H9 (cell line): ENCODE results near the gene TMCC1. TPM values are rescaled to one million over a fixed set of nuclear protein-coding genes. Genes with fewer than 3 reads are reported as not detected.

Experiments used
- DNase-seq: peaks from one replicate; pipeline ENCODE4 v3.0.0-alpha.2; 2017
- H2AFZ ChIP-seq: one replicate; pipeline ENCODE4 v1.6.1; 2013; ENCODE audit warnings: mild to moderate bottlenecking, low read length, control low read depth, moderate library complexity
- H2AK5ac ChIP-seq: 2 replicates; pipeline ENCODE4 v1.6.1; 2013; ENCODE audit warnings: low read length, control low read depth, mixed read lengths; ENCODE audit not compliant: insufficient read length
- H2BK120ac ChIP-seq: one replicate; pipeline ENCODE4 v1.6.1; 2013; ENCODE audit warnings: low read depth, mild to moderate bottlenecking, low read length, control low read depth, inconsistent platforms; ENCODE audit not compliant: poor library complexity, severe bottlenecking
- H2BK12ac ChIP-seq: 2 replicates; pipeline ENCODE4 v1.6.1; 2013; ENCODE audit warnings: low read length, control low read depth, mixed read lengths, low read depth; ENCODE audit not compliant: insufficient read length
- H2BK15ac ChIP-seq: 2 replicates; pipeline ENCODE4 v1.6.1; 2013; ENCODE audit warnings: low read depth, low read length, control low read depth
- H2BK20ac ChIP-seq: one replicate; pipeline ENCODE4 v1.6.1; 2013; ENCODE audit warnings: low read depth, mild to moderate bottlenecking, low read length, control low read depth, inconsistent platforms; ENCODE audit not compliant: poor library complexity, severe bottlenecking
- H2BK5ac ChIP-seq: 2 replicates; pipeline ENCODE4 v1.6.1; 2013; ENCODE audit warnings: low read length, control low read depth, mixed read lengths; ENCODE audit not compliant: insufficient read length
- H3K14ac ChIP-seq: 2 replicates; pipeline ENCODE4 v1.6.1; 2013; ENCODE audit warnings: low read length, control low read depth; ENCODE audit not compliant: insufficient read depth
- H3K18ac ChIP-seq: 2 replicates; pipeline ENCODE4 v1.6.1; 2013; ENCODE audit warnings: low read depth, mild to moderate bottlenecking, mixed read lengths, low read length, control low read depth; ENCODE audit not compliant: insufficient read length
- H3K23ac ChIP-seq: 2 replicates; pipeline ENCODE4 v1.6.1; 2013; ENCODE audit warnings: low read length, control low read depth, mixed read lengths, low read depth; ENCODE audit not compliant: insufficient read length
- H3K23me2 ChIP-seq: 2 replicates; pipeline ENCODE4 v1.6.1; 2013; ENCODE audit warnings: low read depth, mild to moderate bottlenecking, mixed read lengths, low read length, control low read depth; ENCODE audit not compliant: insufficient read length, poor library complexity, severe bottlenecking
- H3K27ac ChIP-seq: 2 replicates; pipeline ENCODE4 v1.5.1; 2013; ENCODE audit warnings: low read length, control low read depth, mixed read lengths, low read depth; ENCODE audit not compliant: insufficient read length
- H3K27me3 ChIP-seq: 2 replicates; pipeline ENCODE4 v1.6.1; 2013; ENCODE audit warnings: low read length, control low read depth, inconsistent platforms; ENCODE audit not compliant: insufficient read depth
- H3K4ac ChIP-seq: 2 replicates; pipeline ENCODE4 v1.6.1; 2013; ENCODE audit warnings: low read depth, mild to moderate bottlenecking, control low read depth, inconsistent platforms, low read length, moderate library complexity
- H3K4me1 ChIP-seq: 2 replicates; pipeline ENCODE4 v1.6.1; 2013; ENCODE audit warnings: low read length, control low read depth, inconsistent platforms; ENCODE audit not compliant: insufficient read depth
- H3K4me2 ChIP-seq: 2 replicates; pipeline ENCODE4 v1.6.1; 2013; ENCODE audit warnings: low read length, control low read depth, mixed read lengths; ENCODE audit not compliant: insufficient read length, insufficient read depth
- H3K56ac ChIP-seq: 2 replicates; pipeline ENCODE4 v1.6.1; 2013; ENCODE audit warnings: low read depth, mild to moderate bottlenecking, mixed read lengths, low read length, control low read depth; ENCODE audit not compliant: insufficient read length
- H3K79me1 ChIP-seq: 2 replicates; pipeline ENCODE4 v1.6.1; 2013; ENCODE audit warnings: low read depth, mild to moderate bottlenecking, moderate library complexity, low read length, control low read depth, inconsistent platforms; ENCODE audit not compliant: insufficient read depth, poor library complexity, severe bottlenecking
- H3K79me2 ChIP-seq: 2 replicates; pipeline ENCODE4 v1.6.1; 2013; ENCODE audit warnings: low read length, control low read depth, inconsistent platforms; ENCODE audit not compliant: insufficient read depth
- H3K9ac ChIP-seq: 2 replicates; pipeline ENCODE4 v1.6.1; 2013; ENCODE audit warnings: low read length, control low read depth, mixed read lengths; ENCODE audit not compliant: insufficient read length; ENCODE audit errors: extremely low read depth
- H3K9me3 ChIP-seq: one replicate; pipeline ENCODE4 v1.6.1; 2013; ENCODE audit warnings: low read depth, low read length, inconsistent platforms; ENCODE audit not compliant: control insufficient read depth
- H3T11ph ChIP-seq: one replicate; pipeline ENCODE4 v1.6.1; 2013; ENCODE audit warnings: mild to moderate bottlenecking, low read length, control low read depth, inconsistent platforms
- H4K20me1 ChIP-seq: one replicate; pipeline ENCODE4 v1.6.1; 2013; ENCODE audit not compliant: control insufficient read depth, insufficient read length, insufficient read depth
- H4K5ac ChIP-seq: 2 replicates; pipeline ENCODE4 v1.6.1; 2013; ENCODE audit warnings: low read depth, mild to moderate bottlenecking, mixed read lengths, low read length, control low read depth; ENCODE audit not compliant: insufficient read length
- H4K8ac ChIP-seq: replicated peaks from 2 replicates; pipeline ENCODE4 v1.6.1; 2013; ENCODE audit warnings: low read length, control low read depth, mixed read lengths, low read depth; ENCODE audit not compliant: insufficient read length
- H4K91ac ChIP-seq: 2 replicates; pipeline ENCODE4 v1.6.1; 2013; ENCODE audit warnings: low read depth, mild to moderate bottlenecking, moderate library complexity, mixed read lengths, low read length, control low read depth; ENCODE audit not compliant: insufficient read length
- H3K27ac Mint-ChIP-seq, 3 experiments: 2 replicates in 2 of 3; 3 replicates in 1 of 3; pipeline ENCODE4 v1.8.0; 2020 to 2021; ENCODE audit warnings: mixed read lengths in 3 of 3, mild to moderate bottlenecking in 1 of 3, moderate library complexity in 1 of 3
- H3K27me3 Mint-ChIP-seq: 2 replicates; pipeline ENCODE4 v1.8.0; 2021; ENCODE audit warnings: low read depth, mild to moderate bottlenecking, moderate library complexity, mixed read lengths
- H3K36me3 Mint-ChIP-seq, 3 experiments: 2 replicates in 2 of 3; 3 replicates in 1 of 3; pipeline ENCODE4 v1.8.0; 2020 to 2021; ENCODE audit warnings: low read depth in 3 of 3, mixed read lengths in 3 of 3; ENCODE audit not compliant: insufficient read depth in 1 of 3
- H3K4me1 Mint-ChIP-seq, 2 experiments: 2 replicates each; pipeline ENCODE4 v1.8.0; 2020; ENCODE audit warnings: mixed read lengths in 2 of 2
- H3K4me3 Mint-ChIP-seq, 2 experiments: 2 replicates in 1 of 2; 3 replicates in 1 of 2; pipeline ENCODE4 v1.8.0; 2020 to 2021; ENCODE audit warnings: mild to moderate bottlenecking in 2 of 2, mixed read lengths in 2 of 2, moderate library complexity in 1 of 2
- H3K9me3 Mint-ChIP-seq, 2 experiments: 2 replicates in 1 of 2; 3 replicates in 1 of 2; pipeline ENCODE4 v1.8.0; 2020; ENCODE audit warnings: mild to moderate bottlenecking in 2 of 2, mixed read lengths in 2 of 2, moderate library complexity in 1 of 2
- WGBS: extraction: QIAGEN DNeasy Blood & Tissue Kit; methylation state at CpG from one replicate; pipeline ENCODE4 v1.1.7; 2013; ENCODE audit warnings: missing lambda C conversion rate, low lambda C conversion rate, mixed read lengths; ENCODE audit not compliant: insufficient read length; ENCODE audit errors: extremely low coverage; 5-methylcytosine and 5-hydroxymethylcytosine counted together
- total RNA-seq: library from RNA; stranded (reverse); gene quantifications from 2 replicates; pipeline ENCODE4 v1.2.1, GENCODE V29; 2021
- TF ChIP-seq, protein P1 (sequence below): fragments of 200-600 bp; sonication (generic); conservative IDR thresholded peaks from 3 replicates; pipeline ENCODE4 v1.8.0; 2021; ENCODE audit warnings: antibody characterized with exemption, mild to moderate bottlenecking

The TMCC1 gene
- total RNA-seq, 1 experiment from 2014 or later, result 24.4 TPM

DNA sequence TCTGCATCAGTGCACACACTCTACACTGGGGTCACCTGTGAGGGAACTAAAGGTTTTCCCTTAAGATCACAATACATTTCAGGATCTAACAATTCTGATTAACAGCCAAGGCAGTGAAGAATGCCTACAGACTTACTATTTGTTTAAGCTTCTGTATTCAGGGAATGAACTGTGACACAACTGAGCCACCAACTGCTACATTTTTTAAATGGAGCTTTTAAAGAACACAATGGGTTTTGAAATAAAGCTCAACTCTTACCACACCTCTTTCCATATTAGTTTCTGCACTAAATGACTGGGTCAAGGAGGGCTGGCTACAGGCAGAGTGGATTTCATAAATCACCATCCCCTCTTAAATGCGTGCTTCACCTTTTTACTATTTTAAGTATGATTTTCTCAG, 100.2 kb downstream of the TMCC1 start:
- Histone ChIP-seq H3K27me3 (no peaks in the 10 kb centered on the region), H2BK12ac (no peak overlapping the region), H3K23ac (no peak overlapping the region), H2AK5ac (no peak overlapping the region), H3K4me1 (peaks cover 2% of the 10 kb centered on the region), H3K79me2 (no peaks in the 10 kb centered on the region), H2BK120ac (no peak overlapping the region), H4K20me1 (no peaks in the 10 kb centered on the region), H3T11ph (no peak overlapping the region), H3K14ac (no peak overlapping the region), H3K4ac (no peak overlapping the region), H2AFZ (no peak overlapping the region), H3K4me2 (no peak overlapping the region), H3K9ac (no peak overlapping the region), H4K5ac (no peak overlapping the region), H4K8ac (no peak overlapping the region), H3K27ac (no peak overlapping the region), H2BK20ac (no peak overlapping the region), H2BK15ac (no peak overlapping the region), H3K18ac (no peak overlapping the region), H3K23me2 (no peaks in the 10 kb centered on the region), H4K91ac (no peak overlapping the region), H3K56ac (no peak overlapping the region), H2BK5ac (no peak overlapping the region), H3K9me3 (no peaks in the 10 kb centered on the region), H3K79me1 (no peaks in the 10 kb centered on the region)
- DNase-seq, result no peak
- TF ChIP-seq, protein P1, sequence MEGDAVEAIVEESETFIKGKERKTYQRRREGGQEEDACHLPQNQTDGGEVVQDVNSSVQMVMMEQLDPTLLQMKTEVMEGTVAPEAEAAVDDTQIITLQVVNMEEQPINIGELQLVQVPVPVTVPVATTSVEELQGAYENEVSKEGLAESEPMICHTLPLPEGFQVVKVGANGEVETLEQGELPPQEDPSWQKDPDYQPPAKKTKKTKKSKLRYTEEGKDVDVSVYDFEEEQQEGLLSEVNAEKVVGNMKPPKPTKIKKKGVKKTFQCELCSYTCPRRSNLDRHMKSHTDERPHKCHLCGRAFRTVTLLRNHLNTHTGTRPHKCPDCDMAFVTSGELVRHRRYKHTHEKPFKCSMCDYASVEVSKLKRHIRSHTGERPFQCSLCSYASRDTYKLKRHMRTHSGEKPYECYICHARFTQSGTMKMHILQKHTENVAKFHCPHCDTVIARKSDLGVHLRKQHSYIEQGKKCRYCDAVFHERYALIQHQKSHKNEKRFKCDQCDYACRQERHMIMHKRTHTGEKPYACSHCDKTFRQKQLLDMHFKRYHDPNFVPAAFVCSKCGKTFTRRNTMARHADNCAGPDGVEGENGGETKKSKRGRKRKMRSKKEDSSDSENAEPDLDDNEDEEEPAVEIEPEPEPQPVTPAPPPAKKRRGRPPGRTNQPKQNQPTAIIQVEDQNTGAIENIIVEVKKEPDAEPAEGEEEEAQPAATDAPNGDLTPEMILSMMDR, result no peak
- no CpG with 5 or more reads among the region's 1 CpG for WGBS
- no peak overlapping the region for H3K27ac Mint-ChIP-seq
- H3K4me3 Mint-ChIP-seq, result no peak overlapping the region; a peak in 1 of 5 replicates
- H3K9me3 Mint-ChIP-seq, result no peaks in the 10 kb centered on the region
- peaks cover 34 to 35% of the 10 kb centered on the region in 2 experiments for H3K4me1 Mint-ChIP-seq
- H3K36me3 Mint-ChIP-seq, result no peaks in the 10 kb centered on the region; a peak in 1 of 7 replicates
- no peaks in the 10 kb centered on the region; the same call in 1 of the 2 replicates for H3K27me3 Mint-ChIP-seq
